Right lobe of liver (tissue), 6 donors: ENCODE data around the gene FNDC3B. TPM values are rescaled to one million over a fixed set of nuclear protein-coding genes. Genes with fewer than 3 reads are reported as not detected.
A peak's percentile ranks its signal among the peaks of the same experiment; 100 is the strongest.

Source experiments
- ATAC-seq, 4 donors: fragments of 200-7000 bp; cut with Tn5 transposase; one replicate each; pipeline ENCODE4 v1.9.1; 2020; ENCODE audit warnings: mild to moderate bottlenecking in 4 of 4, moderate library complexity in 4 of 4
- DNase-seq, 3 donors: peaks; one replicate each; pipeline ENCODE4 v3.0.0-alpha.2; 2020
- H3K27ac ChIP-seq, 3 donors: fragments of 200-600 bp; one replicate each; pipeline ENCODE4 v1.8.0; 2022
- H3K27me3 ChIP-seq, 2 donors: fragments of 200-600 bp; one replicate each; pipeline ENCODE4 v1.8.0; 2022
- H3K36me3 ChIP-seq, 4 donors: fragments of 200-600 bp; sonication (generic) in 1 of 4; one replicate each; pipeline versions ENCODE4 v1.5.1 to v1.8.0; 2017 to 2022; ENCODE audit warnings: control low read depth in 1 of 4
- H3K4me1 ChIP-seq, 4 donors: fragments of 200-600 bp; sonication (generic) in 1 of 4; one replicate each; pipeline versions ENCODE4 v1.5.1 to v1.8.0; 2017 to 2022; ENCODE audit warnings: control low read depth in 1 of 4
- H3K4me3 ChIP-seq, 3 donors: fragments of 200-600 bp; one replicate each; pipeline ENCODE4 v1.8.0; 2022
- H3K9me3 ChIP-seq, 4 donors: fragments of 200-600 bp; sonication (generic) in 1 of 4; one replicate each; pipeline versions ENCODE4 v1.5.1 to v1.8.0; 2017 to 2022; ENCODE audit warnings: control low read depth in 1 of 4
- CTCF ChIP-seq, 4 donors: fragments of 200-600 bp in 3 of 4; fragments of 450-650 bp in 1 of 4; IDR thresholded peaks; one replicate each; pipeline versions ENCODE4 v1.5.1 to v1.8.0; 2016 to 2022; ENCODE audit warnings: antibody characterized with exemption in 4 of 4, mild to moderate bottlenecking in 2 of 4
- POLR2A ChIP-seq: fragments of 450-650 bp; IDR thresholded peaks from one replicate; pipeline ENCODE4 v1.6.1; 2017; ENCODE audit warnings: antibody characterized with exemption, mild to moderate bottlenecking
- WGBS: methylation state at CpG from one replicate; pipeline ENCODE4 v1.1.6; 2018; ENCODE audit warnings: low coverage, low lambda C conversion rate; ENCODE audit not compliant: insufficient coverage; ENCODE audit errors: missing lambda C conversion rate; 5-methylcytosine and 5-hydroxymethylcytosine counted together
- intact Hi-C, 2 donors: fragments of 100-400 bp; cut with DNase I; formaldehyde crosslinking; loops; one replicate each; pipeline versions ENCODE4 v1.11.2 to v1.14.1; 2022
- total RNA-seq, 6 experiments: library from RNA; depleted of rRNA in 2 of 6; stranded (reverse); fragments of >200 nt in 2 of 6; fragmentation: NEBNext Ultra II Directional in 3 of 6; extraction: Animal tissue kit (Norgen Biotek cat#: 25700) in 3 of 6; gene quantifications; one replicate each; pipeline versions ENCODE4 v1.1.0 to v1.2.4, GENCODE V29; 2016 to 2023
- donor health status: DM: no; HTN: yes; CAD: no.
- donor health status: DM: no; HTN: no; CAD: no.
- donor health status: DM: no; HTN: no; CAD: no.
- donor health status: DM: no; HTN: yes; CAD: no.
- donor health status: DM: no; HTN: yes; CAD: no.

The FNDC3B gene
- total RNA-seq, 6 experiments from 2014 or later = 40.2 to 184 (median 63.5) TPM

- ATAC-seq (no peak), DNase-seq (no peak)
- no peaks in the 10 kb centered on the region for H3K27me3 ChIP-seq
- H3K4me1 ChIP-seq = peaks cover 0 to 7% (median 3%) of the 10 kb centered on the region in 4 donors
- 100% methylated on average over 2 of the region's 2 CpGs for WGBS
- H3K9me3 ChIP-seq = no peaks in the 10 kb centered on the region
- intact Hi-C loops = no loop called here
- no peak for TF ChIP-seq CTCF (IDR thresholded peaks at IDR 0.05)
- no peak for TF ChIP-seq POLR2A
- H3K36me3 ChIP-seq = peaks cover 0 to 5% (median 0%) of the 10 kb centered on the region in 4 donors
- H3K27ac ChIP-seq = no peak overlapping the region
- H3K4me3 ChIP-seq = no peak overlapping the region
Measured at GRCh38 chr3:172274906-172275305, 235.5 kb downstream of the FNDC3B start.

GRCh38 chr3:172275586-172275985 lies 236.2 kb downstream of the FNDC3B start:
- ATAC-seq = no peak
- DNase-seq = no peak
- H3K4me3 ChIP-seq = no peak overlapping the region
- WGBS = 76% methylated on average over 1 of the region's 1 CpG
- H3K9me3 ChIP-seq = no peaks in the 10 kb centered on the region
- H3K27me3 ChIP-seq = no peaks in the 10 kb centered on the region
- intact Hi-C loops = no loop called here
- H3K27ac ChIP-seq = no peak overlapping the region
- peaks cover 0 to 5% (median 0%) of the 10 kb centered on the region in 4 donors for H3K36me3 ChIP-seq
- no peak for TF ChIP-seq CTCF (IDR thresholded peaks at IDR 0.05)
- TF ChIP-seq POLR2A = no peak
- peaks cover 0 to 7% (median 3%) of the 10 kb centered on the region in 4 donors for H3K4me1 ChIP-seq

GRCh38 chr3:172276103-172276502 lies 236.7 kb downstream of the FNDC3B start:
- H3K27ac ChIP-seq = no peak overlapping the region
- no peak for ATAC-seq
- peaks cover 0 to 7% (median 3%) of the 10 kb centered on the region in 4 donors for H3K4me1 ChIP-seq
- H3K9me3 ChIP-seq = no peaks in the 10 kb centered on the region
- peaks cover 0 to 5% (median 0%) of the 10 kb centered on the region in 4 donors for H3K36me3 ChIP-seq
- TF ChIP-seq CTCF (IDR thresholded peaks at IDR 0.05) (peak in 2 of 4 donors; percentile 18 to 19), POLR2A (no peak)
- intact Hi-C loops = no loop called here
- no peak for DNase-seq
- H3K4me3 ChIP-seq = no peak overlapping the region
- H3K27me3 ChIP-seq = no peaks in the 10 kb centered on the region

GRCh38 chr3:172277151-172277652 lies 237.8 kb downstream of the FNDC3B start:
- Histone ChIP-seq H3K36me3 (peaks cover 0 to 5% (median 0%) of the 10 kb centered on the region in 4 donors), H3K27ac (no peak overlapping the region), H3K9me3 (no peaks in the 10 kb centered on the region), H3K27me3 (no peaks in the 10 kb centered on the region), H3K4me1 (peaks cover 0 to 7% (median 3%) of the 10 kb centered on the region in 4 donors), H3K4me3 (no peak overlapping the region)
- intact Hi-C loops = no loop called here
- DNase-seq (no peak), ATAC-seq (no peak)
- 100% methylated on average over 5 of the region's 5 CpGs for WGBS
- no peak for TF ChIP-seq CTCF (IDR thresholded peaks at IDR 0.05)
- no peak for TF ChIP-seq POLR2A
